Esophagus mucosa (tissue), 1 donor: ENCODE data around the gene RHPN2. TPM values are rescaled to one million over a fixed set of nuclear protein-coding genes. Genes with fewer than 3 reads are reported as not detected.
"Not testable (repeated sequence)": the region's sequence is repeated elsewhere in the genome, so short reads cannot be mapped to it uniquely, and the experiment has no call there.

Experiments
- ATAC-seq: fragments of 200-7000 bp; cut with Tn5 transposase; one replicate; pipeline ENCODE4 v1.9.1; 2020
- total RNA-seq: library from RNA; stranded (reverse); gene quantifications from one replicate; pipeline ENCODE4 v1.2.4, GENCODE V29; 2023
- donor health status: DM: yes; HTN: yes; CAD: no.

RHPN2 gene
- total RNA-seq, 1 donor from 2014 or later = 0.84 TPM

DNA sequence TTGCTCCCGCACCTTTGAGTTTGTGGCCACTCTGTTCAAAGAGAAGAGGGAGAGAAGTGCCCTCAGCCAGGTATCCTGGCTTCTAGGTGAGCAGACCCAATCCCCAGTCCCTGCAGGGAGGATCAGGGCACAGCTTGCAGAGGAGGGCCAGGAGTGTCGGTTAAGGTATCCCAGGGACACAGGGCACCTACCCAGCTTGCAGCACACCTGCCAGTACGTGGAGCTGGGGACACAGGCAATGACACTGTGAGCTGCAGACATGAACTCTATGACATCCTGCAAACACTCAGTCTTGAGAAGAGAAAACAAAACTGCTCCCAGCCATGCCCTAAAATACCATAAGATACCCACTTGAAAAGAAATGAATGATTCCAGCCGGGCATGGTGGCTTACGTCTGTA, 38.1 kb downstream of the RHPN2 start:
- not testable (repeated sequence) for ATAC-seq

DNA sequence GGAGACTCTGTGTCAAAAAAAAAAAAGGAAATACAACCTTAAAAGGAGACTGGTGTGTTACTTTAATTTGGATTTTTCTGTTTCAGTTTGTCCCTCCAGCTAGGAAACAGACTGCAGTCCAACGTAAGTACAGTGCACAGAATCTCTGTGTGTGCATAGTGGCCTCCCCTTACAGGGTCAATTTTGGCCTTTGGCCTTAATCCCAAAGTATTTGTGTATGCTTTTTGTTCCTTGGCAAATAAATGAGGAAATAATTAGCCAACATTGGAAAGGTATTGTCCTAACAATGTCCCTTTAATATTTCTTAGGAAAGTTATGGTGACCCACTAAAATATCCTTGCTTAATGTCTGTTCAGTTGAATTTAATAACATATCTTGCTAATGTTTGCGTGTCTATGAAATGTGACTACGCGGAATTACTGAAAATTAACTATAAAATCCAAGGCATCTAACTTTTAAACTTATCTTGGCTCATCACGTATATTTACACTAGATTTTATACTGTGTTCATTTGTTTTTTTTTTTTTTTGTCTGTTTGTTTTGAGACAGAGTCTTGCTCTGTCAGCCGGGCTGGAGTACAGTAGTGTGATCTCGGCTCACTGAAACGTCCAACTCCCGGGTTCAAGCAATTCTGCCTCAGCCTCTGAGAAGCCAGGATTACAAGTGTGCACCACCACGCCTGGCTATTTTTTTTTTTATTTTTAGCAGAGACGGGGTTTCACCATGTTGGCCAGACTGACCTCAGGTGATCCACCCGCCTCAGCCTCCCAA, 39.0 kb downstream of the RHPN2 start:
- ATAC-seq = not testable (repeated sequence)

DNA sequence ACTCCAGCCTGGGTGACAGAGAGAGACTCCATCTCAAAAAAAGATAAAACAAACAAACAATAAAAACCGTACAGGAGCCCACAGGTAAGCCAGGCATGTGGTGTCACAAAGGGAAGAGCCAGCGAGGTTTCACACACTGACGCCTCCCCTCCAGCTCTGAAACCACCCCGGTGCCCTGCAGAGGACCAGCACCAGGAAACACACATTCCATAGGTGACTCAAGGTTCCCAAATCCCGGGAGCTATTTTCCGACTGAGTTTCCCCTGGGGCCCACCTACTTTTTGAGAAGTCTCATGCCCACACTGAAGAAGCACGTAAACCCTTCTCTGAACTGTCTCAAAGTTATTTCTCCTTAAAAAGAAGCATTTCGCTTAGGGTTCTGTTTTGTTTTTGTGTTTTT, 40.3 kb downstream of the RHPN2 start:
- no peak for ATAC-seq

DNA sequence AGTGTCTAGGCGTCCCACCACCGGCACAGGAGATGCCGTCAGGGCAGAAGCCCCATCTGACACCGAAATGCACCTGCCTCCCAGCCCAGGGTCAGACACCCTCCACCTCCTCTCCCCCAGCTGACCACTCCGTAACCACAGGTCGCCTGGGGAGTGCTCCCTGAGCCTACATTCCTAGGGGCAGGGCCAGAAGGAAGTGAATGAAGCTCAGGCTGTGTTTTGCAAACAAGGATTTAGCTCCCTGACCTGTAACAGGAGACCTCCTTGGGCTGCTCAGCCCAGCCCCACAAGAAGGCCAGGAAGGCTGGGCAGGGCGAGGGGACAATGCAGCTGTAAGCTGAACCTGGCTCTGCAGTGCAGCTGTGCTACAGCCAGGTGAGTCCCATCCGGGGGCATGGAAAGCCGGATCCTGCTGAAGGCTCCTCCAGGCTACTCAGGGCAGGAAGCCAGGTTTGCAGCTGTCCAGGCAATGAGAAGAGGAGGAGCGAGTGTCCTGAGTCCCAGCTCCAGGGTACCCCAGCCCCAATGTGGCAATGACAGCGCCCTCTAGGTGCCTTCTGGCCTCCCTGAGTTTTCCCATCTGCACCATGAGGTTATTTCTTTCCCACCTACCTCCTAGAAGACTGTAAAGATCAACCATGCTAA, 42.1 kb downstream of the RHPN2 start:
- ATAC-seq = no peak

DNA sequence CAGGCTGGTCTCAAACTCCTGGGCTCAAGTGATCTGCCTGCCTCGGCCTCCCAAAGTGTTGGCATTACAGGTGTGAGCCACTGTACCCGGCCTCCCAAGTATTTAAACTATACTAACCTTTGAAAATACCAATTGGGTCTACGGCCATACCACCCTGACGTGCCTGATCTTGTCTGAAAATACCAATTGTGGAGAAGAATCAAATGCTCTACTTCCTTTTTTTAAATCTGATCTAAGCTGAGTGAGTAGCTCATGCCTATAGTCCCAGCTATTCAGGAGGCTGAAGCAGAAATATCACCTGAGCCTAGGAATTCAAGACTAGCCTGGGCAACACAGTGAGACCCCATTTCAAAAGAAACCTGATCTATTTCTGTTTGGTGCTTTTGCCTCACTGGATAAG, 53.8 kb downstream of the RHPN2 start:
- ATAC-seq = not testable (repeated sequence)

DNA sequence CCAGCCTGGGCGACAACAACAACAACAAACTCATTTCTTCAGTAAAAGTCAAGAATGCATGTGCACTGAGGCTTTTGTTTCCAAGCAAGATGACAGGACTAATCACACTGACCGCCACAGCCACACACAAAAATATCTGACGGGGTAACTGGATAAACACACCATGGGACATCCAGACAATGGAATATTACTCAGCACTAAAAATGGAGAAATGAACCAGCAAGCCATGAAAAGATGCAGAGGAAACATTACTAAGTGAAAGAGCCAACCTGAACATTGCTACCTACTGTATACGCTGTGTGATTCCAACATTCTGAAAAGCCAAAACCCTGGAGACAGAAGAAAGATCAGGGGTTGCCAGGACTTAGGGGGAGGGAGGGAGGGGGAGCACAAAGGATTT, 56.0 kb downstream of the RHPN2 start:
- ATAC-seq = no peak

DNA sequence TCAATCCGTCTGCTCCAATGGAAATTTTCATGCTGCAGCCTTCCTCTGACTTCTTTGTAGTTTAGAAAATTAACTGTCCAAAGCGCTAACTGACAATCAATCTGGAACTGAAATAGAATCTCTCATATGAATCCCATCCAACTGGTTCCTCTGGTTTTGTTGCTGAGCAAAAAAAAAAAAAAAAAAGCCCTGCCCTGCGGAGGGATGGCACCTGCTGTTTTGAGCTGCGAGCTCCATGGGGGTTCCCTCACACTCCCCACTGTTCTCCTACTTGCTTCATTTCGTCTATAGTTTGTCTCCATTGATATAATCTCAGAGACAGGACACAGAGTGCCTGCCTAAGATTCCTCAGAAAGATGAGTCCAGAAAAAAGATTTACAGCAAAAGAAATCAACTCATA, 59.2 kb downstream of the RHPN2 start:
- peak; percentile 36 for ATAC-seq

DNA sequence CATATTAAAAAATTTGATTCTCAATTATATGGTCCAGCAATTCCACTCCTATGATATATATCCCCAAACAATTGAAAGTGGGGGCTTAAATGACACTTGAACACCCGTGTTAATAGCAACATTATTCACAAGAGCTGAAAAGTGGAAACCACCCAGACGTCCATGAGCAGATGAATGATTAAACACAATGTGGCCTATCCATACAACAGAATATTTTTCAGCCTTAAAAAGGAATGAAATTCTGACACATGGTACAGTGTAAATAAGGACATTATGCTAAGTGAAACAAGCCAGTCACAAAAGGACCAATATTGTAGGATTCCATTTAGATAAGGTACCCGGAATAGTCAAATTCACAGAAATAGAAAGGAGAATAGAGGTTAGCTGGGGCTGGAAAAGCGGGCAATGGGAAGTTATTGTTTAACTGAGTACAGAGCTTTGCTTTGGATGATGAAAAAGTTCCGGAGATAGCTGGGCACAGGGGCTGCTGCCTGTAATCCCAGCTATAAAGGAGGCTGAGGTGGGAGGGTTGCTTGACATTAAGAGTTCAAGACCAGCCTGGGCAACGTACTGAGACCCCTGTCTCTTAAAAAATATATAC, 61.2 kb downstream of the RHPN2 start:
- ATAC-seq = not testable (repeated sequence)

DNA sequence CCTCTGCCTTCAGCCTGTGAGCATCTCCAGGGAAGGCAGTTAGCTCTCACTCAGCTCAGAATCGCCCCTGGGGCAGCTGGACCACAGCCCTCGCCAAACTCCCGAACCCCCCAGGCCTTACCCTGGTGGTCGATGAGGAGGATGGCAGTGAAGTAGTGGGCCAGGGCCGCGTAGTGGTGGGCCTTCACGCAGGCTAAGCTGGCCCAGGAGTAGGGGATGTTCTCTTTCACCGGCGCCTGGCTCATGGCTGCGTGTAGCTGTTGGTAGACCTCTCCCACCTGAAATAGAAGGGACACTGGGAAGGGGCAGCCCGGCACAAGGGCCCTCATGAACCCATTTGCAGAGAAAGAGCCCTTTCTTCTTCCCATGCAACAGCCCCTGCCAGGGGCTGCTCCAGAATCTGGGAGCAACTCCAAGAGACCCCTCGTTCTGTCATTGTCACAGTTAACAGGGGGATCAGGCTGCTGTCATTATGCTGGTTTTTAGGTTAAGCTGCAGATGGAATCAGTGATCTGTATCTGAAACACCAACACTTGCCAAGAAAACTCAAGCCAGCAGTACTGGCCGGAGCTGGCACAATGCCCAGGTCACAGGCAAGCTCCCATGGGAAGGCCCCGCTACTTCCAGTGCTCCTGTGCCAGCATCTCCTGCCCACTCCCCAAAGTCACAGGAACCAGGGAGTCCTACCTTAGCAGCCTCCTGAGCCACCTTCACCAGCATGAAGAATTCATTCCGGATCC, 62.4 kb downstream of the RHPN2 start:
- ATAC-seq = peak; percentile 11

DNA sequence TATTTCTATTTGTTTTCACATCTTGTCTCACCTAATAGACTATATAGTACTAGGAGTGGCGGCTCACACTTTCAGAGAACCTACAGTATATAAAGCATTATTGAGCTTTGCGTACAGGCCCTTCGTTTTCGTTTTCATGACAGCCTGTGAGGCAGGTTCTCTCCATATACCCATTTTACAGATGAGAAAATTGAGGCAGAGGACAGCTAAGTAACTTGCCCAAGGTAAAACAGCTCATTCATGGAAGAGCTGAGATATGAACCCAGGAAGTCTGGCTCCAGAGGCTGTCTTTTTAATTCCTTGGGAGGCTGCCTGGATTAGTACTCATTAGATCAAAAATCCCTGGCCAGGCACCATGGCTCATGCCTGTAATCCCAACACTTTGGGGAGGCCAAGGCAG, 63.8 kb downstream of the RHPN2 start:
- ATAC-seq = no peak

DNA sequence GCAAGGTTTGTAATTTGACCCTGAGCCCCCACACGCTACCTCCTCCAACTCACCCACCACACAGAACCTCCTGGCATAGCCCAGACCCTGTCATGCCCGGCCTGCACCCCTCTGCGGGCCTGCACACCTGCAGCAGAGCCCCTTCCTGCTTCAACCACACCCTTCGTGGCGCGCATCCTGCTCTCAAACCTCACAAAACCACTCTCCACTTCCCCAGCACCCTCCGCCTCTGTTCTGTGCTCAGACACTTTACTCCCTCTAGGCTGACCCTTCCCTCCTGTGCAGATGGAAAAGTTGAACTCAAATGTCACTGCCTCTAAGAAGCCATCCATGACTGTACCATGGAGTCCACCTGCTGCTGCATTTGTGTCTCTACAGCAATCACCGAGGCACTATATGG, 64.2 kb downstream of the RHPN2 start:
- ATAC-seq = no peak

DNA sequence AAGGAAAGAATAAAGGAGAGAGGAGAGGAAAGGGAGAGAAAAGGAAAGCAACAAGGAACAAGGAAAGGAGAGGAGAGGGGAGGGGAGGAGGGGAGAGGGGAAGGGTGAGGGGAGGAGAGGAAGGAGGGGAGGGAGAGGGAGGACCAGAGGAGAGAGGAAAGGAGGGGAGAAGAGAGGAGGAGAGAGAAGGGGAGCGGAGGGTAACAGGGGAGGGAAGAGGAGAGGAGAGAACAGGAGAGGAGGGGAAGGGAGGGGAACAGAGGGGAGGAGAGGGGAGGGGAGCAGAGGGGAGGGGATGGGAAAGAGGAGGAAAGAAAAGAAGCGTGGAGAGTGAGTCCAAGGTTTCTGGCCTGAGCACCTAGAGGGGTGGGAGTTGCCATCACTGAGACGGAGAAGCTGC, 66.0 kb downstream of the RHPN2 start:
- ATAC-seq = no peak

DNA sequence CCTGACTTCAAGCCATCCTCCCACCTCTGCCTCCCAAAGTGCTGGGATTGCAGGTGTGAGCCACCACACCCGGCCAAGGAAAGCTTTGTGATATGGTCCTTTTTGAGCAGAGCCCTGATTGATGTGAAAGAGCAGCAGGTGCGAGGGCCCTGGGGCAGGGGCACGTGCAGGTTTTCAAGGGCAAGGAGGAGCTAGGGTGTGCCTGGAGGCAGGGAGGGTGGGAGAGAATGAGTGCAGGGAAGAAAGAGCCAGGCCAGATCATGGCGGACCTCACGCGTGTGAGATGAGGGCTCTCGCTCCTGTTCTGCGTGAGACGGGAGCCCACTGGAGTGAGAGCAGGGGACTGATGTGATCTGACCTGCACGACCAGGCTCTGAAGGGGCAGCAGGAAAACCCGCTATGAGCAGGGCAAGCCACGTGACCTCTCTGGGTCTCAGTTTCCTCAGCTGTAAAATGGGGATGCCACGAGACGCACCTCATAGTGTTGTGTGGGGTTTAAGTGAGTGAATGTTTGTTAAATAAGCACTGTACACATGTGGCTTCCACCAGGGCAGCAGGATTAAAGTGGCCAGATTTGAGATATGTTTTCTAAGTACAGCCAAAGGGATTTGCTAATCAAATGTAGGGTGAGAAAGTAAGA, 66.9 kb downstream of the RHPN2 start:
- no peak for ATAC-seq

DNA sequence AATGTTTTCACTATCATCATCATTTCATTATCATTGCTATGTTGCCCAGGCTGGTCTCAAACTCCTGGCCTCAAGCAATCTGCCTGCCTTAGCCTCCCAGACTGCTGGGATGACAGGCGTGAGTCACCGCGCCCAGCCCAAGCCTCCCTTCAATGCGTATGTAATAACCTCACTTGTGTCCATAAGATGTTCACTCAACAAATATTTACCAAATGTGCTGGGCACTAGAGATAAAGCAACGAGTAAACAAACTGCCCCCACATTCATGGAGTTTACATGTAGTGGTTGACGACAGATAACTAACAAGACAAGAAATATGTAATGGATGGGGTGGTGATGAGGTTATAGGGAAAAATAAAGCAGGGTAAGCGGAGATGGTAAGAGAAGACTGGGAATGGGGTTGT, 67.6 kb downstream of the RHPN2 start:
- not testable (repeated sequence) for ATAC-seq

DNA sequence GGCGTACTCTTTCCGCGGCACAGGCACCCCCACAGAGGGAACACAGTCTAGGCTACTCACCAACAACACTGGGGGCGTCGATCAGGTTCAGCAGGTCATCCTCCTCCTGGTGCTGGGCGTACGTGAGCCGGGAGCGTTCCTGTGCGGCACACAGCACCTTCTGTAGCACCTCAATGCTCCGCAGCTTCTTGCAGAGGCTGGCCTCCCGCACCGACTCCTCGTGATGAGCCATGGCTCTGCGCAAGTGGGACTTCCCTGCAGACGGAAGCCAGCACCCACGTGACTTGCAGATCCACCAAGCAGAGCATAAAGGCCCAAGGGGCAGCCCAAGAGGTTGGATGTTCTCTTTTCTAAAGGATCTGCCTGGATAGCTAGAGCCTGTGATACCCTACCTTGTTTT, 68.7 kb downstream of the RHPN2 start:
- ATAC-seq = not testable (repeated sequence)

DNA sequence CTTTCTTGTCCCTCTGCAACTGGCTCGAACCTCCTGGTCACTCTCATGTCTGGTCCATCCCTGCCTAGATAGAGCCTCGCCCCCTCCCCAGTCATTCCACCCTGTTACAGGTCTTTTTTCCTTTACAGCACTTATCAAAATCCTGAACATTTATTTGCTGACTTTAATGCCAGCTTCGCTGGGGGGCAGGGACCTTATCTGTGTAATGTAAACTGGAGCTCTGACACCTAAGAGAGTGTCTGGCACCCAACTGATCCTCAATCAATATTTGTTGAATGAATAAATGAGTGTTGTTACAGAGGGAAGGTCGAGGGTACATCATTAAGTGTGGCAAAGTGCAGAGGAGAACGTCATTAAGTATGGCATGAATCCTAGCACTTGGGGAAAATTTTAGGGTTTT, 76.0 kb downstream of the RHPN2 start:
- no peak for ATAC-seq

DNA sequence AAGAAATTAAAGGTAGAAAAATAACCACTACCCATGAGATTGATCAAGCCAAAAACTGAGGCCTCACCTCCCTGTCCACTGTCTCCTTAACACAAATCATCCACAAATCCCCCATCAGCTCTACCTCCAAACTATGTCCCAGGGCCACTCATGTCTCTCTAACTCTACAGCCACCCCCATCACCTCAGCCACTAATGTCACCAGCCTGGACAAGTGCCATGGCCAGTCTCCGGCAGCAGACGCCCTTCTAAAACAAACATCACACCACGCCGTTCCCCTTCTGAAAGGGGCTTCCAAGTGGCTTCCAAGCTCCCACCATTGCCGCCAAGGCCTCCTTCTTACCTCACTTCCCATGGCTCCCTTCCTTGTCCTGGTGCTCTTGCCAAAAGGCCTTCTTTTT, 76.4 kb downstream of the RHPN2 start:
- not testable (repeated sequence) for ATAC-seq

DNA sequence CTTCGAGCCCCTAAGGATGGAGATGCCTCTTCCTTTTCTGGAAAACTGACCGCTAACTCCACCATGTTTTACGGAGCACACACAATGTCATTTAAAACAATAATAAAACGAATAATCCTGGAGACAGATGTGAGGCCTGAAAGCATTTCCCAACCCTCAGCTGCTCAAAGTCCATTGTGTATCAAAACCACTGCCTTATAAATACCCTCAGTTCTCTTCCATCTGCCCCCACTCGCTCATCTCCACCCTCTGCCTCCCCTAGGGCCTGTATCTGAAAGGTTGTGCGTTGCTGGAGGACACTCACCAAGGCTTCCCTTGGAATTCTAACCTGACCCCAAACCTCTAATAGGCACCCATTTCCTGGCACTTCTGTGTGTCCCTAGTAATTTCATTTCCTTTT, 82.2 kb downstream of the RHPN2 start:
- ATAC-seq = not testable (repeated sequence)

DNA sequence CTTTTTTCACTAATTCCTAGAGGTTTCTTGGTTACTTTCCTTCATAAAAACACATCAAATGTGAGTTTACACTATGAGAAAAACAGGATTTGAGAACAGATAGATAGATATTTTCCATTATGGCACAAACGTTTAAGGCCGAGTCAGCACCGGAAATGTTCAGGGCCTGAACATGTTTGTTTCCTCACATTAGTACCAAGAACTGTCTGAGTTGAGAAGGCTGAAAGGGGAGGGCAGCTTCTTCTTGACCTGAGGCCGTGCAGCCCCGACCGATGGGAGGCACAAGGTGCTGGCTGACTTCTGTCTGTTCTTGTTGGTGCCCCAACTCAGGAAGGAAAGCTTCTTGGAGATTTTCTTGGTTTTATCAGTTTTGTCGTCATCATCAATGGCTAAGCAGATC, 84.9 kb downstream of the RHPN2 start:
- ATAC-seq = not testable (repeated sequence)

DNA sequence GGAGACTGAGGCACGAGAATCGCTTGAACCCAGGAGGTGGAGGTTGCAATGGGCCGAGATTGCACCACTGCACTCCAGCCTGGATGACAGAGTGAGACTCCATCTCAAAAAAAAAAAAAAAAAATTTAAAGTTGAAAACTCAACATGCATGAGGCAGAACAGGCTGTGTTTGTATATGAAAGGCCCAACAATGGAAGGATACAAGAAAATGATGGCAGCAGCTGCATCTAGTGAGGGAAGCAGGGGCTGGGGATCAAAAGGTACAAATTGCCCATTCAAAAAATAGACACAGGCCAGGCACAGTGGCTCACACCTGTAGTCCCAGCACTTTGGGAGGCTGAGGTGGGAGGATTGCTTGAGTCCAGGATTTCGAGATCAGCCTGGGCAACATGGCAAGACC, 86.9 kb downstream of the RHPN2 start:
- ATAC-seq = not testable (repeated sequence)

DNA sequence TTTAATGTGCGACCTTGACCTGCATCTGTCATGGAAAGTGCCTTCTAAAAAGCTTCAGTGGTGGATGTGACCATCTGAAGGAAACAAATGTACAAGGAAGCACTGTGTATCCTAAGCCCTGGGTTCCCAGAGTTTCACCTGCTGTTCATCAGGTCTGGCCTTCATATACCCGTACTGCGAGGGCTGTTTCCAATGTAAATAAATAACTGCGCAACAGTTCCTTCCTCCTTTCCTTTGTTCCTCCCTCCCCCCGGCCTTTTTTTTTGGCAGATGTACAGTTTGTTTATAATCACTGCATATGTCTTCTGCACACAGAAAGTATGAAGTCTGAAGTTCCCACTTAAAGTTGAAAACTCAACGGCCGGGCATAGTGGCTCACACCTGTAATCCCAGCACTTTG, 87.4 kb downstream of the RHPN2 start:
- no peak for ATAC-seq

DNA sequence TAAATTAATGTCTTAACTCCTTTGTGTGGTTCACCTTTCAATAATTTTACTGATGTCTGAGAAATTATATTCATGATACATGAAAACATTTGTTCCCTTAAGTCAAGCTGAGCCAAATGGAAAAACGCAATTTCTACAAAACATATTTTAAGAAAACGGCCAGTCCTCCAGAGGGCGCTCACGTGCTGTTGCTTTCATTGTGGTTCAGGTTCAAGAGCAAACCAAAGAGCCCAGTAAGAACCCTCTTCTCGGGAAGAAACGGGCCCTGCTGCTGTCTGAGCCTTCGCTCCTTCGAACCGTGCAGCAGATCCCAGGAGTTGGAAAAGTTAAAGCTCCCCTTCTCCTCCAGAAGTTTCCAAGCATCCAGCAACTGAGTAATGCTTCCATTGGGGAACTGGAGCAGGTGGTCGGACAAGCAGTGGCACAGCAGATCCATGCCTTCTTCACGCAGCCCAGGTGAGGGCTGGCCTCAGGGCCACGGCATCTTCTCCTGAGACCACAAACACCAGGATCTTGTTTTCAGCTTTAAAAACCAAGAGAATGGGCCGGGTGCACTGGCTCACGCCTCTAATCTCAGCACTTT, 88.4 kb downstream of the RHPN2 start:
- no peak for ATAC-seq
